HG02981 (cell line): ENCODE data around the gene TNC.

ENCODE experiments used
- ATAC-seq: cut with Tn5 transposase; IDR thresholded peaks from one replicate; pipeline ENCODE4 v1.9.1; 2021; ENCODE audit warnings: mild to moderate bottlenecking, moderate library complexity; ENCODE audit not compliant: unreplicated experiment

Gene TNC

GRCh38 chr9:114981063-114981462 lies 136.9 kb downstream of the TNC start:
- ATAC-seq, result no peak

- no peak for ATAC-seq
These were observed 144.7 kb downstream of the TNC start for GRCh38 chr9:114973216-114973615.

- ATAC-seq, result no peak
These were observed 145.3 kb downstream of the TNC start for GRCh38 chr9:114972510-114973136.
